Retinal pigment epithelial cell (primary cell): Measurements from ENCODE around the gene PARP9.

Experiments
- DNase-seq: peaks from one replicate; pipeline ENCODE4 v3.0.0-alpha.2; 2010; ENCODE audit warnings: low read depth
- H3K4me3 ChIP-seq: 2 replicates; pipeline ENCODE4 v1.5.1; 2011; ENCODE audit warnings: mild to moderate bottlenecking, low read length, control low read depth, moderate library complexity
- TF ChIP-seq, protein P1 (sequence below): conservative IDR thresholded peaks from 2 replicates; pipeline ENCODE4 v1.5.1; 2011; ENCODE audit warnings: low read depth, low read length, control low read depth, inconsistent platforms

Gene PARP9

DNA sequence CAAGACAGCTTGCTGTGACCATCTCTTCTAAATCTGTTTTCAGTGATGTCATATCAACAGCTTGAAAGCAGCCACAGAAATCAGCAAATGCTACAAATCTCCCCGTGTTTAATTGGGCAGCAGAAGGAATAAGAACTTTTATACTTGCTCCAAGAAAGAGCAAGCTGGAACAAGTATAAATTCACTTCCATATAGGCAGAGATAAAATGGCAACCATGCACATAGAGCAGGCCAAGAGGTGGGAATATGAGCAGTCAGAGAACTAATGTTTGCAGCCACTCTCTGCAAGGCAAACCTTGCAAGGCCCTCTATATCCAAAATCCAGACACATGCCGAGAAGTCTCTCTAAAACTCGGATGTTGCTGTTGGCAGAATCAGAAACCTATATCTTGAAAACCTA, 16.0 kb downstream of the PARP9 start:
- TF ChIP-seq, protein P1, sequence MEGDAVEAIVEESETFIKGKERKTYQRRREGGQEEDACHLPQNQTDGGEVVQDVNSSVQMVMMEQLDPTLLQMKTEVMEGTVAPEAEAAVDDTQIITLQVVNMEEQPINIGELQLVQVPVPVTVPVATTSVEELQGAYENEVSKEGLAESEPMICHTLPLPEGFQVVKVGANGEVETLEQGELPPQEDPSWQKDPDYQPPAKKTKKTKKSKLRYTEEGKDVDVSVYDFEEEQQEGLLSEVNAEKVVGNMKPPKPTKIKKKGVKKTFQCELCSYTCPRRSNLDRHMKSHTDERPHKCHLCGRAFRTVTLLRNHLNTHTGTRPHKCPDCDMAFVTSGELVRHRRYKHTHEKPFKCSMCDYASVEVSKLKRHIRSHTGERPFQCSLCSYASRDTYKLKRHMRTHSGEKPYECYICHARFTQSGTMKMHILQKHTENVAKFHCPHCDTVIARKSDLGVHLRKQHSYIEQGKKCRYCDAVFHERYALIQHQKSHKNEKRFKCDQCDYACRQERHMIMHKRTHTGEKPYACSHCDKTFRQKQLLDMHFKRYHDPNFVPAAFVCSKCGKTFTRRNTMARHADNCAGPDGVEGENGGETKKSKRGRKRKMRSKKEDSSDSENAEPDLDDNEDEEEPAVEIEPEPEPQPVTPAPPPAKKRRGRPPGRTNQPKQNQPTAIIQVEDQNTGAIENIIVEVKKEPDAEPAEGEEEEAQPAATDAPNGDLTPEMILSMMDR = no peak
- no peak for DNase-seq
- no peak overlapping the region for H3K4me3 ChIP-seq

DNA sequence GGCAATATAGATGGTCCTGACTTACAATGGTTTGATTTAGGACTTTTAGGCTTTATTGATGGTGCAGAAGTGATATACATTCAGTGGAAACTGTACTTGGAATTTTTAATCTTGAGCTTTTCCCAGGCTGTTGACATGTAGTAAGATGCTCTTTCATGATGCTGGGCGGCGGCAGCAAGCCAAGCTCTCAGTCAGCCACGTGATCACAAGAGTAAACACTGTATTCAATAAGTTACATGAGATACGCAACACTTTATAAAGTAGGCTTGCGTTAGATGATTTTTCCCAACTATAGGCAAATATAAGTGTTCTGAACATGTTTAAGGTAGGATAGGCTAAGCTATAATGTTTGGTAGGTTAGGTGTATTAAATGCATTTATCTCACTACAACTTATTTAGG, 17.9 kb downstream of the PARP9 start:
- H3K4me3 ChIP-seq = no peak overlapping the region
- no peak for DNase-seq
- TF ChIP-seq, protein P1 = no peak

DNA sequence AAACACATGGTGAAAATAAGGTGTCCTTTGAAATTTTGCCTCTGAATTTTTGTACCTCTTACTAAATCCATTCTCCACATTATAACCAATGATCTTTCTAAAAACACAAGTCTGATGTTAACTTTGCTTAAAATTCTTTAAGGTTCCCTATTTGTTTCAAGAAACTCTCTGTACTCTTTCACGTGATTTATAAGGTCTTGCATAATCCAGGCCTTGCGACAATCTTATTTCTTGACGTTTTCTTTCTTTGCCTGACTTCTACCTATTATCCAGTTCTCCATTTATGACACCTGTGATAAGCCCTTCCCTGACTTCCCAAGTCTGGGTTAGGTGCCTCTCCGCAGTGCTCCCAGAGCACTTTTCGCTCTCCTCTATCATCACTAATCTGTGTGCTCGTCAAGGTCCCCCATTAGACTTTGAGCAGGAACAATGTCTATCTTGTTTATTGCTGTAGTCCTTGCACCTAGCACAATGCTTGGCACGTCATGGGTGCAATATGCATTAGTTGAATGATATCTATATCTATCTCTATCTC, 25.1 kb downstream of the PARP9 start:
- no peak overlapping the region for H3K4me3 ChIP-seq
- TF ChIP-seq, protein P1 = no peak
- no peak for DNase-seq

DNA sequence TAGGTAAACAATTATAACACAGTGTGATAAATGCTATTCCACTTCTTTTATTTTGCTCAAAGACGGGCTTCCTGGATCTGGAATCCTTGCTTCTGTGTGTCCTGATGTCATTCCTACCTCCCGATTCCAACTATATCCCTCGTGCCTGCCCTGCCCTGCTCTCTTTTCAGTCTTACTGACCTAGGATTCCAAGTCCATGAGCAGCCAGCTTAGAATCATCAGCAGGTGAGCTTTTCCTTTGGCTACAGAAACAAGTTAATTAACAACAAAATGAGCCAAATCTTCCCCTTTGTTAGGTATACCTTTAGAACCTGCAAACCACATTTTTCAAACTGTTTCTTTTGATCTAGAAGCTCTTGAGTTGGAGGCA, 27.5 kb downstream of the PARP9 start:
- TF ChIP-seq, protein P1 = no peak
- H3K4me3 ChIP-seq = no peak overlapping the region
- no peak for DNase-seq

DNA sequence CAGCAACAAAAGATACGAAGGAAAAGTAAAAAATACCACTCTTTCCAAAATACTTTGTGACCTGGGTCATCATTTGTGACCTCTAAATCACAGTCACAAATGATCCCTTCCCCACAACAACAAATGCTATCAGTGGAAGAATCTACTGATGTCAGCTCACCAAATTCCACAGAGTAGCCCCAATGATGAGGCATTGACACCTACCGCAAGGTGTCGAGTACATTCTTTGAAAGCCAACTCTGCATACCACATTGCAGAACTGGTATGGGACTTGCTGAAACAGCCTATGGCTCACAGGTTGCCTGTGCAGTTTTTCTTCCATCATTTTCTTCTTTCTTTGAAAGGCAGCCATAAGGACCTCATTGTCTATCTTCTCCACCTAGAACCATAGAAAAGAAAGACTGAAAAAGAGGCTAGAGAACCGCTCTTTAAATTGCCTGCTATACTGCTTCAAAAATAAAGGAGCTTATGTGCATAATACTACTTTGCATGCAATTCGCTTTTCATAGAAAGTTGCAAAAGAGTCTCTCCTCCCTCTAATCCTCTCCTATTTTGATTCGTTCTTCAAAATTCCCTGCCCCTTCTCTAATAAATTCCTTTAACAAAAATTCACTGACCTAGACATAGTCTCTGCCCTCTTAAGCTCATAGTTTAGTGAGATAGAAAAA, 28.0 kb downstream of the PARP9 start:
- DNase-seq = no peak
- TF ChIP-seq, protein P1 = no peak
- no peak overlapping the region for H3K4me3 ChIP-seq

DNA sequence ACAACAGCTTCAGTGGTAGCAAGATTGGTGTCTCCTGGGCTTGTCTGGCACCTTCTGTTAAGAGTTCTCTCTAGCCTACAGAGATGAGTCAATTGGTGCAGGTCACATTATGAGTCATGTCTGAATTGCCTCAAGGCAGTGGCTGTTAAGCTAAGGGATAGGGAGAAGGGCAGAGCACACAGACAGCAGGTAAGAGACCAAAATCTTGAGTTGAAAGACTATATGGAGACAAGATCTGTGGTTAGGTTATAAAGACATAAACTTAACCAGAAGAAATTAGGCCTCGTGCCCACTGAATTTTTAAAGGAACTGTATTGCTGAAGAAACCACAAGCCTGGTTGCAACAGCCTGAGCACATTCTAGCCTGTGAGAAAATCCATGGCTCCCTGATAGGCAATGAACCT, 30.2 kb downstream of the PARP9 start:
- TF ChIP-seq, protein P1 = no peak
- no peak overlapping the region for H3K4me3 ChIP-seq
- no peak for DNase-seq

DNA sequence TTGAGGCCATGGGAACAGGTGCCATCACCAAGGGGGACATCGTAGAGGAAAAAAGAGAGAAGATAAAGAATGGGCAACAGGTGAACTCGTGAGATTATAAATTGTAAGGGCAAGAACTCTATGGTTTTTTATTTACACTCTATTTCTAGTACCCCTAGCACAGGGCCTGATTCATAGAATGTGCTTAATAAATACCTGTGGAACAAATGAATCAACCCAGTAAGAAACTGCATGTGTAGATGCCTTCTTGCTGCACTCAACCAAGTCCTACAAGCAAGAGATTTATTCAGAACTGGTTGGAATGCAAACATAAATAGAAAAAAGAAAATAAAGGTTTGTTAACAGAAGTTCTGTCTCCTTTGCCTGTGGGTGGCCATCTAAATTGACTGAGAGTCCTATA, 30.6 kb downstream of the PARP9 start:
- TF ChIP-seq, protein P1 = no peak
- DNase-seq = no peak
- no peak overlapping the region for H3K4me3 ChIP-seq
